Keratinocyte (primary cell): ENCODE results near the gene DTD1.
A peak's percentile ranks its signal among the peaks of the same experiment; 100 is the strongest.

Source experiments
- CTCF ChIP-seq, 3 experiments: IDR thresholded peaks in 1 of 3; conservative IDR thresholded peaks in 1 of 3; optimal IDR thresholded peaks in 1 of 3; 2 replicates in 2 of 3; 3 replicates in 1 of 3; pipeline versions ENCODE3 to v1.5.1; 2011; ENCODE audit warnings: low read length in 3 of 3, mild to moderate bottlenecking in 3 of 3, moderate library complexity in 2 of 3, control low read depth in 1 of 3, inconsistent platforms in 1 of 3; ENCODE audit not compliant: insufficient read depth in 2 of 3; ENCODE audit errors: extremely low read depth in 1 of 3
- EZH2 ChIP-seq: IDR thresholded peaks from one replicate; pipeline ENCODE4 v1.6.1; 2012; ENCODE audit warnings: inconsistent platforms, mild to moderate bottlenecking, low read length, moderate library complexity

- peak in 1 of 3 experiments; percentile 43 for TF ChIP-seq CTCF (optimal IDR thresholded peaks at IDR 0.05 in 1 of 3, IDR thresholded peaks at IDR 0.05 in 1 of 3, conservative IDR thresholded peaks at IDR 0.05 in 1 of 3; ENCODE audit: extremely low read depth in 1 of 3, insufficient read depth in 2 of 3, low read length in 3 of 3)
- TF ChIP-seq EZH2: no peak
Observed at GRCh38 chr20:18718129-18718528, 130.3 kb downstream of the DTD1 start.
